ENCODE measurements around the gene TIFAB.

DNA sequence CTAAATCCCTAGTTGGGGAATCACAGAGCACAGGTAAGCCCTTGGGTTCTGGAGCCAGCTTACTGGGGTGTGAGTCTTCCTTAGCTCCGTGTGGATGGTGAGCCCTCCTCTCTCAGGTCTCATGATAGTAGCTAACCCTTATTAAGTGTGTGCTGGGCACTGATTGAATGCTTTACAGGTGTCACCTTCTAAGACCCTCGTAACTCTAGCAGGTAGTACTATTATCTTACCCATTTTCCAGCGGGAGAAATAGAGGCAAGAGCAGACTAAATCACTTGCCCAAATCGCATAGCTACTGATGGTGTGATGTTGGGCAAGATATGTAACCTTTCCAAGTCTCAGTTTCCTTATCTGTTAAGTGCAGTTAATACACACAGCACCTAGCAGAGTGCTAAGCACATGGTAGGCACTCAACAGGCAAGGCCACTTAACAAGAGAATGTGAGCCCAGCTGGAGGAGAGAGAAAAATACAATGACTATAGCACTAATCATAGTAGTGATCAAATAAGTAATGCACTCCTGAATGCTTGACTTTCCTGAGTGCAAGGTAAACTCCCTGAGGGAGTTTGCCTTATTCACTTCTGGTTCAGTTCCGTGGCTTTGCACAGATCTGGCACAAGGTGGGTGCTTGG is 4.7 kb downstream of the TIFAB start, which contains the start of gene DCANP1:
- TF ChIP-seq POLR2A (IDR thresholded peaks at IDR 0.05) = no peak
- TF ChIP-seq, protein P1, sequence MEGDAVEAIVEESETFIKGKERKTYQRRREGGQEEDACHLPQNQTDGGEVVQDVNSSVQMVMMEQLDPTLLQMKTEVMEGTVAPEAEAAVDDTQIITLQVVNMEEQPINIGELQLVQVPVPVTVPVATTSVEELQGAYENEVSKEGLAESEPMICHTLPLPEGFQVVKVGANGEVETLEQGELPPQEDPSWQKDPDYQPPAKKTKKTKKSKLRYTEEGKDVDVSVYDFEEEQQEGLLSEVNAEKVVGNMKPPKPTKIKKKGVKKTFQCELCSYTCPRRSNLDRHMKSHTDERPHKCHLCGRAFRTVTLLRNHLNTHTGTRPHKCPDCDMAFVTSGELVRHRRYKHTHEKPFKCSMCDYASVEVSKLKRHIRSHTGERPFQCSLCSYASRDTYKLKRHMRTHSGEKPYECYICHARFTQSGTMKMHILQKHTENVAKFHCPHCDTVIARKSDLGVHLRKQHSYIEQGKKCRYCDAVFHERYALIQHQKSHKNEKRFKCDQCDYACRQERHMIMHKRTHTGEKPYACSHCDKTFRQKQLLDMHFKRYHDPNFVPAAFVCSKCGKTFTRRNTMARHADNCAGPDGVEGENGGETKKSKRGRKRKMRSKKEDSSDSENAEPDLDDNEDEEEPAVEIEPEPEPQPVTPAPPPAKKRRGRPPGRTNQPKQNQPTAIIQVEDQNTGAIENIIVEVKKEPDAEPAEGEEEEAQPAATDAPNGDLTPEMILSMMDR (IDR thresholded peaks at IDR 0.05) = no peak

Data from thyroid gland (tissue), 4 donors.